Activated CD4-positive, alpha-beta memory T cell treated with anti-CD3 and anti-CD28 coated beads for 36 hours (primary cell): ENCODE data around the gene ADRA2B. TPM values are rescaled to one million over a fixed set of nuclear protein-coding genes. Genes with fewer than 3 reads are reported as not detected.

ENCODE experiments used
- CTCF ChIA-PET: fragments of 350-600 bp; sonication (Branson Sonifier 250); formaldehyde crosslinking; loops from one replicate; lab custom pipeline; 2021; ENCODE audit warnings: antibody characterized with exemption, inconsistent platforms; lab: Charles Lee
- POLR2A ChIA-PET: fragments of 350-600 bp; sonication (Branson Sonifier 250); formaldehyde crosslinking; loops from one replicate; lab custom pipeline; 2021; ENCODE audit warnings: antibody characterized with exemption; lab: Charles Lee
- DNase-seq: peaks from one replicate; pipeline ENCODE4 v3.0.0-alpha.2; 2020
- H3K27ac Mint-ChIP-seq: one replicate; pipeline ENCODE4 v1.8.0; 2021; ENCODE audit warnings: mixed read lengths
- H3K27me3 Mint-ChIP-seq: one replicate; pipeline ENCODE4 v1.8.0; 2021; ENCODE audit warnings: mixed read lengths
- H3K36me3 Mint-ChIP-seq: one replicate; pipeline ENCODE4 v1.8.0; 2021; ENCODE audit warnings: mixed read lengths
- H3K4me1 Mint-ChIP-seq: one replicate; pipeline ENCODE4 v1.8.0; 2021; ENCODE audit warnings: low read depth, mixed read lengths
- H3K4me3 Mint-ChIP-seq: one replicate; pipeline ENCODE4 v1.8.0; 2021; ENCODE audit warnings: mild to moderate bottlenecking, mixed read lengths
- H3K9me3 Mint-ChIP-seq: one replicate; pipeline ENCODE4 v1.8.0; 2021; ENCODE audit warnings: mixed read lengths
- intact Hi-C: fragments of 100-400 bp; cut with micrococcal nuclease; formaldehyde crosslinking; loops from one replicate; pipeline ENCODE4 v1.15.1; 2023
- total RNA-seq, 2 experiments: library from RNA; stranded (reverse); gene quantifications; one replicate each; pipeline ENCODE4 v1.2.3, GENCODE V29; 2021

Gene ADRA2B
- total RNA-seq, 2 experiments from 2014 or later, result 0.21 to 0.36 TPM

DNA sequence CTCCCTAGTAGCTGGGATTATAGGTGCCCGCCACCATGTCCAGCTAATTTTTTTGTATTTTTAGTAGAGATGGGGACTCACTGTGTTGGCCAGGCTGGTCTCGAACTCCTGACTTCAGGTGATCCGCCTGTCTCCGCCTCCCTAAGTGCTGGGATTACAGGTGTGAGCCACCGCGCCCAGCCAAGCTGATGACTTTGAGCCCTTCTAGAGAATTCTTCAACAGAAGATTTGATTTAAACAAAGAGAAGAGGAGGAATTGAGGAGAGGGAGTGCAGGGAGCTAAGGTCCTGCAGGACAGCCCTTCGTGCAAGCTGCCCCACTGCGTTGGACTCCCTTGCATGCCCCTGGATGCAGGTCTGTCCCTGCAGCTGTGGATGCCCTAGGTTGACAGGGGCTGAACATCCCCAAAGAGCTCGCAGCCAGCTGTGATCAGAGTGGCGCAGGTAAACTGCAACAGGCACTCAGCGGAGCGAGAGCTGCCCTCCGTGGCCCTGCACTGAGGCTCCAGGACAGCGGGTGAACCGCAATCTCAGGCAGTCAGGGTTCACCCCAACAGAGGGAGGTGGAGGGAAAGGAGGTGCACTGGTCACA, 13.7 kb downstream of the ADRA2B start:
- intact Hi-C loops, result no loop called here
- DNase-seq, result peak; percentile 2
- no peaks in the 10 kb centered on the region for H3K4me1 Mint-ChIP-seq
- POLR2A ChIA-PET, result no interaction called here
- H3K4me3 Mint-ChIP-seq, result no peak overlapping the region
- H3K9me3 Mint-ChIP-seq, result peaks cover 14% of the 10 kb centered on the region
- peaks cover 6% of the 10 kb centered on the region for H3K36me3 Mint-ChIP-seq
- CTCF ChIA-PET, result interaction anchor here (0.8 to 1.7 kb wide), 3 partner anchors 14 to 80 kb away, joined by 3 to 5 read pairs (median 3); partner anchors contain the start of gene ADRA2B
- H3K27me3 Mint-ChIP-seq, result no peaks in the 10 kb centered on the region
- H3K27ac Mint-ChIP-seq, result no peak overlapping the region

DNA sequence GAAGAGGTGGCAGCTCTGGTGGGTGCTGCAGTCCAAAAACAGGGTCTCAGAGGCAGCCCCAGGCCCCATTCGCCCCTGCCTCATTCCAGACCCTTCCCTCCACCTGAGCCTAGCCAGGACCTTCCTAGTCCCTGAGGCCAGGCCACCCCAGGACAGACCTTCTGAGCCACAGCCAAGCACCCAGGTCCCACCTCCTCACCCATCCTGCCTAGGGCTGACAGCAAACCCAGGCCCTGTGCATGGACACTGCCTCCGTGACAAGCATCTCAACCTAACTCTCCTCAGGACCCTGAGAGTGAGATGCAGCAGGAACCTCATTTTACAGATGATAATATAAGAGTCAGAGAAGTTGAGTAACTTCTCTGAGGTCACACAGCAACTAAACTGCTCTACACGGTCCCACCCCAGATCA, 15.5 kb downstream of the ADRA2B start:
- ChIA-PET CTCF (interaction anchor here (1.9 kb wide), 1 partner anchor 73 kb away, joined by 7 read pairs; no protein-coding TSS in a partner anchor), POLR2A (no interaction called here)
- Mint-ChIP-seq H3K27me3 (no peaks in the 10 kb centered on the region), H3K27ac (no peak overlapping the region), H3K9me3 (peaks cover 12% of the 10 kb centered on the region), H3K4me3 (no peak overlapping the region), H3K36me3 (peaks cover 6% of the 10 kb centered on the region), H3K4me1 (no peaks in the 10 kb centered on the region)
- no peak for DNase-seq
- intact Hi-C loops, result no loop called here

- ChIA-PET CTCF (interaction anchor here (1.1 to 1.9 kb wide), 2 partner anchors 74 to 75 kb away, joined by 3 to 7 read pairs; no protein-coding TSS in a partner anchor), POLR2A (no interaction called here)
- Mint-ChIP-seq H3K9me3 (peaks cover 4% of the 10 kb centered on the region), H3K4me3 (no peak overlapping the region), H3K27ac (no peak overlapping the region), H3K4me1 (no peaks in the 10 kb centered on the region), H3K36me3 (no peaks in the 10 kb centered on the region), H3K27me3 (no peaks in the 10 kb centered on the region)
- peak; percentile 7 for DNase-seq
- intact Hi-C loops, result no loop called here
Observed at GRCh38 chr2:96099861-96100798, 16.2 kb downstream of the ADRA2B start.

- intact Hi-C loops, result no loop called here
- ChIA-PET CTCF (interaction anchor here (1.9 kb wide), 1 partner anchor 75 kb away, joined by 7 read pairs; no protein-coding TSS in a partner anchor), POLR2A (no interaction called here)
- Mint-ChIP-seq H3K4me1 (no peaks in the 10 kb centered on the region), H3K27me3 (no peaks in the 10 kb centered on the region), H3K36me3 (no peaks in the 10 kb centered on the region), H3K4me3 (no peak overlapping the region), H3K9me3 (no peaks in the 10 kb centered on the region), H3K27ac (no peak overlapping the region)
- no peak for DNase-seq
Observed at GRCh38 chr2:96098900-96099590, 17.3 kb downstream of the ADRA2B start.

GRCh38 chr2:96097951-96098823, 18.2 kb downstream of the ADRA2B start:
- Mint-ChIP-seq H3K27me3 (no peaks in the 10 kb centered on the region), H3K4me1 (no peaks in the 10 kb centered on the region), H3K36me3 (no peaks in the 10 kb centered on the region), H3K4me3 (no peak overlapping the region), H3K9me3 (no peaks in the 10 kb centered on the region), H3K27ac (no peak overlapping the region)
- intact Hi-C loops, result no loop called here
- ChIA-PET CTCF (interaction anchor here (1.0 kb wide), 1 partner anchor 76 kb away, joined by 3 read pairs; no protein-coding TSS in a partner anchor), POLR2A (no interaction called here)
- DNase-seq, result no peak

DNA sequence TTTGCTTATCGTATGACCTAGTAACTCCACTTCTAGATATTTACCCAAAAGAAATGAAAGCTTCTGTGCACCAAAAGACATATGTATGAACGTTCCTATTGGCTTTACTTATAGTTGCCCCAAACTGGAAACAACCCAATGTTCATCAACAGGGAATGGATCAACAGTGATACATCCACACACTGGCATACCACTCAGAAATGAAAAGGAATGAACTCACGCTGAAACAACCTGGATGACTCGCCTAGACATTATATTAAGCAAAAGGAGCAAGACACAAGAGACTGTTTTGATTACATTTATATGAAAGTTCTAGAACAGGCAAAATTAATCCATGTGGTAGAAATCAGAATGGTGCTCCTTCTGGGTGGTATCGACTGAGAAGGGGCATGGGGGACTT, 18.9 kb downstream of the ADRA2B start:
- Mint-ChIP-seq H3K4me1 (no peaks in the 10 kb centered on the region), H3K4me3 (no peak overlapping the region), H3K9me3 (no peaks in the 10 kb centered on the region), H3K36me3 (no peaks in the 10 kb centered on the region), H3K27ac (no peak overlapping the region), H3K27me3 (no peaks in the 10 kb centered on the region)
- ChIA-PET CTCF (interaction anchor here (1.0 kb wide), 1 partner anchor 77 kb away, joined by 3 read pairs; no protein-coding TSS in a partner anchor), POLR2A (no interaction called here)
- no peak for DNase-seq
- intact Hi-C loops, result no loop called here

DNA sequence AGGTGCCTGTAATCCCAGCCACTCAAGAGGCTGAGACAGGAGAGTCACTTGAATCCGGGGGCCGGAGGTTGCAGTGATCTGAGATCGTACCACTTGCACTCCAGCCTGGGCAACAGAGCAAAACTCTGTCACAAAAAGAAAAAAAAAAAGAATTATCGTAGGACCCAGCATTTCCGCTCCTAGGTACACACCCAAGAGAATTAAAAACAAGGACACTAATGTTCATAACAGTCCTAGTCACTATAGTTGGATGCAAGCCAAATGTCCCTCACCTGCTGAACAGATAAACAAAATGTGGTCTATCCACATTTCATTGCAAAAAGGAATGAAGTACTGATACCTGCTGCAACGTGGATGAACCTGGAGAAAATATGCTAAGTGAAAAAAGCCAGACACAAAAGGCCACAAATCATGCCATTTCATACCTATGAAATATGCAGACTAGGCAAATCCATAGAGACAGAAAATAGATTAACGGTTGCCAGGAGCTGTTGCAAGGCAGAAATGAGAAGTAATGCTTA, 21.2 kb downstream of the ADRA2B start:
- no peaks in the 10 kb centered on the region for H3K9me3 Mint-ChIP-seq
- no peaks in the 10 kb centered on the region for H3K4me1 Mint-ChIP-seq
- POLR2A ChIA-PET, result no interaction called here
- H3K4me3 Mint-ChIP-seq, result no peak overlapping the region
- intact Hi-C loops, result no loop called here
- H3K36me3 Mint-ChIP-seq, result no peaks in the 10 kb centered on the region
- H3K27me3 Mint-ChIP-seq, result no peaks in the 10 kb centered on the region
- no peak for DNase-seq
- H3K27ac Mint-ChIP-seq, result no peak overlapping the region
- CTCF ChIA-PET, result no interaction called here

DNA sequence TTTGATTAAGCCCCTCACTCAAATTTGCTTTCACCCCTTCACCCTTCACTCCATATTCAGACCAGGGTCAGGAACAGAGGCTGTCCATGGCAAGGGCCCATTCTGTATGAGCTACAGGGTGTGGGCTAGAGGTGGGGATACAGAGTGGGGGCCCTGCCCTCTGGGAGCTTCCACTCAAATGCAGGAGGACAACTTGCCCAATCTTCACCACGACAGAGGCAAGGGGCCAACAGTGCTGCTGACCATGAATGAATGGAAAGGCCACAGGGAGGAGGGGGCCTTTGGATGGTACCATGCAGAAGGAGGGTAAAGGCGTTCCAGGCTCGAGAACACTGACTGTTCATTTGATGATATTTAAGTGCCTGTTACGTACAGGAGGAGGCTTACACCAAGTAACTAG, 22.8 kb downstream of the ADRA2B start:
- H3K36me3 Mint-ChIP-seq, result no peaks in the 10 kb centered on the region
- no peak overlapping the region for H3K4me3 Mint-ChIP-seq
- ChIA-PET CTCF (interaction anchor here (0.9 to 1.8 kb wide), 2 partner anchors 71 to 81 kb away, joined by 3 to 5 read pairs; no protein-coding TSS in a partner anchor), POLR2A (no interaction called here)
- no peak overlapping the region for H3K27ac Mint-ChIP-seq
- no peaks in the 10 kb centered on the region for H3K4me1 Mint-ChIP-seq
- no peak for DNase-seq
- H3K9me3 Mint-ChIP-seq, result no peaks in the 10 kb centered on the region
- intact Hi-C loops, result no loop called here
- H3K27me3 Mint-ChIP-seq, result no peaks in the 10 kb centered on the region

DNA sequence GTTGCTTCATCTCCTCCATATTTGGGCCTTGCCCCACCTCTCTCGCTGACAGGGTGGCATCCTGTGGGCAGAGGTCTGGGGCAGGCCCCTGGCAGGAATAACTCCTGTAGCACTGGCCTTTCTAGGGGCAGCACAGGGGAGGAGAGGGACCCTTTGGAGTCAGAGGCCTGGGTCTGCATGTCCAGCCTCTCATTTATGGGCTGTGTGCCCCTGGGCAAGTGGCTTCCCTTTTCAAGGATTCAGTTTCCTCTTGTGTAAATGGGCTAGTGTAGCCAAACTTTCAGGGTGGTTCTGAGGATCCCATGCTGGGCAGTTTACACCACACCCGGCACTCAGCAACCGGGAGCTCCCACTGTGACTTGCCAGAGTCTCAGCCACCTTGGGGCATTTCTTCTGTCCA, 23.4 kb downstream of the ADRA2B start:
- POLR2A ChIA-PET, result no interaction called here
- H3K4me3 Mint-ChIP-seq, result no peak overlapping the region
- no peak overlapping the region for H3K27ac Mint-ChIP-seq
- DNase-seq, result no peak
- intact Hi-C loops, result no loop called here
- H3K27me3 Mint-ChIP-seq, result no peaks in the 10 kb centered on the region
- no peaks in the 10 kb centered on the region for H3K4me1 Mint-ChIP-seq
- H3K9me3 Mint-ChIP-seq, result no peaks in the 10 kb centered on the region
- no peaks in the 10 kb centered on the region for H3K36me3 Mint-ChIP-seq
- CTCF ChIA-PET, result interaction anchor here (0.9 to 1.8 kb wide), 2 partner anchors 71 to 81 kb away, joined by 3 to 5 read pairs; no protein-coding TSS in a partner anchor

DNA sequence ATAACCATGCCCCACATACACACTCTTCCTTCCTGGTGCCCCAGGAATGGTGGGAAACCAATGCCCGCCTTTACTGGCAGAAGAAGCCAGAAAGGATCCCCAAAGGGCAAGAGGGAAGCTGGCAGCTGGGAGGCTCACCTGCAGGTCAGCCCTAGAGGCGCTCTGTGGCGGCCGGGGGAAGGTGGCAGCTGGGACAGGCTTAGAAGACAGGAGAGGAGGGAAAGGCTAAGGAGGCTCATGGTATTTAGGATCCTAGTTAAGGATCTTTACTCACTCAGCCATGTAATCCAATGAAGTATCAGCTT, 23.8 kb downstream of the ADRA2B start:
- H3K4me1 Mint-ChIP-seq, result no peaks in the 10 kb centered on the region
- CTCF ChIA-PET, result interaction anchor here (1.8 kb wide), 1 partner anchor 82 kb away, joined by 5 read pairs; no protein-coding TSS in a partner anchor
- POLR2A ChIA-PET, result no interaction called here
- no peaks in the 10 kb centered on the region for H3K27me3 Mint-ChIP-seq
- H3K4me3 Mint-ChIP-seq, result no peak overlapping the region
- no peaks in the 10 kb centered on the region for H3K36me3 Mint-ChIP-seq
- intact Hi-C loops, result no loop called here
- H3K27ac Mint-ChIP-seq, result no peak overlapping the region
- no peak for DNase-seq
- no peaks in the 10 kb centered on the region for H3K9me3 Mint-ChIP-seq
